ENCODE measurements around the gene KIF9. TPM values are rescaled to one million over a fixed set of nuclear protein-coding genes. Genes with fewer than 3 reads are reported as not detected.
"Not testable (repeated sequence)": the region's sequence is repeated elsewhere in the genome, so short reads cannot be mapped to it uniquely, and the experiment has no call there.

KIF9 gene
- total RNA-seq (2014; rRNA removed; shearing (Covaris generic)), result 2.6 and 17.1 TPM in 2 replicates

GRCh38 chr3:47282424-47283192 lies at the start of gene KIF9, which contains the start of gene KLHL18:
TSS of gene KIF9 (minus strand) at chr3:47282799. CDS start at chr3:47277374, 5,425 bp downstream.
TSS of gene KLHL18 (plus strand) at chr3:47282944. CDS start at chr3:47282966, 22 bp downstream.
- DNase-seq (ENCODE audit: low spot score), result peak; percentile 93
- in situ Hi-C loops (cut with HindIII; ENCODE audit: low sequenced_read_pairs), result no loop called here

GRCh38 chr3:47324278-47324865 lies 41.8 kb upstream of the KIF9 start:
- in situ Hi-C loops (cut with HindIII; ENCODE audit: low sequenced_read_pairs), result no loop called here

GRCh38 chr3:47323431-47324277 lies 41.1 kb upstream of the KIF9 start:
- in situ Hi-C loops (cut with HindIII; ENCODE audit: low sequenced_read_pairs), result no loop called here
- no peak for DNase-seq (ENCODE audit: low spot score)

More at GRCh38 chr3:47324278-47324865, 41.8 kb upstream of the KIF9 start:
- peak; percentile 81 for DNase-seq (ENCODE audit: low spot score)

- no peak for DNase-seq (ENCODE audit: low spot score)
- in situ Hi-C loops (cut with HindIII; ENCODE audit: low sequenced_read_pairs), result no loop called here
Observed at GRCh38 chr3:47319956-47320355, 37.4 kb upstream of the KIF9 start.

- DNase-seq (ENCODE audit: low spot score), result no peak
- in situ Hi-C loops (cut with HindIII; ENCODE audit: low sequenced_read_pairs), result no loop called here
Observed at GRCh38 chr3:47318916-47319315, 36.3 kb upstream of the KIF9 start.

- DNase-seq (ENCODE audit: low spot score); in situ Hi-C loops (cut with HindIII; ENCODE audit: low sequenced_read_pairs): not testable (repeated sequence)
Observed at GRCh38 chr3:47316151-47316550, 33.6 kb upstream of the KIF9 start.

GRCh38 chr3:47315069-47315647 lies 32.6 kb upstream of the KIF9 start:
- DNase-seq (ENCODE audit: low spot score), result no peak
- in situ Hi-C loops (cut with HindIII; ENCODE audit: low sequenced_read_pairs), result no loop called here

- in situ Hi-C loops (cut with HindIII; ENCODE audit: low sequenced_read_pairs), result no loop called here
- no peak for DNase-seq (ENCODE audit: low spot score)
Observed at GRCh38 chr3:47314056-47314764, 31.6 kb upstream of the KIF9 start.

- in situ Hi-C loops (cut with HindIII; ENCODE audit: low sequenced_read_pairs), result no loop called here
- no peak for DNase-seq (ENCODE audit: low spot score)
Observed at GRCh38 chr3:47313341-47314055, 30.9 kb upstream of the KIF9 start.

- in situ Hi-C loops (cut with HindIII; ENCODE audit: low sequenced_read_pairs), result no loop called here
- no peak for DNase-seq (ENCODE audit: low spot score)
Observed at GRCh38 chr3:47310391-47310790, 27.8 kb upstream of the KIF9 start.

GRCh38 chr3:47309231-47309630 lies 26.6 kb upstream of the KIF9 start:
- in situ Hi-C loops (cut with HindIII; ENCODE audit: low sequenced_read_pairs); DNase-seq (ENCODE audit: low spot score): not testable (repeated sequence)

GRCh38 chr3:47306022-47306421 lies 23.4 kb upstream of the KIF9 start:
- in situ Hi-C loops (cut with HindIII; ENCODE audit: low sequenced_read_pairs), result no loop called here
- no peak for DNase-seq (ENCODE audit: low spot score)

GRCh38 chr3:47301456-47301855 lies 18.9 kb upstream of the KIF9 start:
- DNase-seq (ENCODE audit: low spot score), result no peak
- in situ Hi-C loops (cut with HindIII; ENCODE audit: low sequenced_read_pairs), result no loop called here

GRCh38 chr3:47299381-47300318 lies 17.1 kb upstream of the KIF9 start:
- DNase-seq (ENCODE audit: low spot score), result no peak
- in situ Hi-C loops (cut with HindIII; ENCODE audit: low sequenced_read_pairs), result no loop called here

- in situ Hi-C loops (cut with HindIII; ENCODE audit: low sequenced_read_pairs), result no loop called here
- no peak for DNase-seq (ENCODE audit: low spot score)
Observed at GRCh38 chr3:47298439-47298838, 15.8 kb upstream of the KIF9 start.

- no peak for DNase-seq (ENCODE audit: low spot score)
- in situ Hi-C loops (cut with HindIII; ENCODE audit: low sequenced_read_pairs), result no loop called here
Observed at GRCh38 chr3:47296562-47297302, 14.1 kb upstream of the KIF9 start.

GRCh38 chr3:47295976-47296375 lies 13.4 kb upstream of the KIF9 start:
- in situ Hi-C loops (cut with HindIII; ENCODE audit: low sequenced_read_pairs), result no loop called here
- no peak for DNase-seq (ENCODE audit: low spot score)
